Hepatocyte (in vitro differentiated cells): ENCODE data around the gene TAL1. TPM values are rescaled to one million over a fixed set of nuclear protein-coding genes. Genes with fewer than 3 reads are reported as not detected.

Source experiments
- DNase-seq: peaks from one replicate; pipeline ENCODE4 v3.0.0-alpha.2; 2016; ENCODE audit warnings: low spot score
- H2AFZ ChIP-seq: fragments of 200-600 bp; sonication (generic); 2 replicates; pipeline ENCODE4 v1.6.0; 2016; ENCODE audit warnings: antibody characterized with exemption, mild to moderate bottlenecking
- H3K27ac ChIP-seq: fragments of 200-600 bp; sonication (generic); 2 replicates; pipeline ENCODE4 v1.5.1; 2016; ENCODE audit warnings: mild to moderate bottlenecking
- H3K27me3 ChIP-seq: fragments of 200-600 bp; sonication (generic); 2 replicates; pipeline ENCODE4 v1.6.1; 2016
- H3K36me3 ChIP-seq: fragments of 200-600 bp; sonication (generic); replicated peaks from 2 replicates; pipeline ENCODE4 v1.5.1; 2016; ENCODE audit warnings: low read depth; ENCODE audit not compliant: insufficient read depth
- H3K4me1 ChIP-seq: fragments of 200-600 bp; sonication (generic); 2 replicates; pipeline ENCODE4 v1.5.1; 2016; ENCODE audit warnings: mild to moderate bottlenecking, moderate library complexity; ENCODE audit not compliant: insufficient read depth
- H3K4me2 ChIP-seq: fragments of 200-600 bp; sonication (generic); 2 replicates; pipeline ENCODE4 v1.6.0; 2016
- H3K4me3 ChIP-seq: fragments of 200-600 bp; sonication (generic); 2 replicates; pipeline ENCODE4 v1.5.1; 2016; ENCODE audit warnings: mild to moderate bottlenecking
- H3K79me2 ChIP-seq: fragments of 200-600 bp; sonication (generic); 2 replicates; pipeline ENCODE4 v1.6.0; 2017; ENCODE audit warnings: mild to moderate bottlenecking
- H3K9me2 ChIP-seq: fragments of 200-600 bp; sonication (generic); replicated peaks from 2 replicates; pipeline ENCODE4 v1.6.0; 2017; ENCODE audit warnings: mild to moderate bottlenecking; ENCODE audit not compliant: insufficient read depth
- H3K9me3 ChIP-seq: fragments of 200-600 bp; sonication (generic); 2 replicates; pipeline ENCODE4 v1.5.1; 2016; ENCODE audit warnings: low read depth, mild to moderate bottlenecking
- H4K20me1 ChIP-seq: fragments of 200-600 bp; sonication (generic); 2 replicates; pipeline ENCODE4 v1.6.0; 2016; ENCODE audit warnings: mild to moderate bottlenecking; ENCODE audit not compliant: insufficient read depth, poor library complexity, severe bottlenecking
- EZH2 ChIP-seq: fragments of 200-600 bp; sonication (generic); IDR thresholded peaks from 2 replicates; pipeline ENCODE4 v1.6.1; 2016; ENCODE audit warnings: antibody characterized with exemption, mild to moderate bottlenecking, borderline replicate concordance
- EZH2phosphoT487 ChIP-seq: fragments of 200-600 bp; sonication (generic); IDR thresholded peaks from one replicate; pipeline ENCODE4 v1.6.1; 2018; ENCODE audit warnings: antibody characterized with exemption, mild to moderate bottlenecking, low read depth, moderate library complexity; ENCODE audit not compliant: unreplicated experiment, severe bottlenecking
- WGBS: methylation state at CpG from one replicate; pipeline ENCODE4 v1.1.6; 2016; ENCODE audit warnings: low lambda C conversion rate; ENCODE audit errors: missing lambda C conversion rate; 5-methylcytosine and 5-hydroxymethylcytosine counted together
- polyA plus RNA-seq: library from polyadenylated mRNA; unstranded; fragments of >200 nt; fragmentation: Nextera tagmentation; extraction: Ambion mirVana; gene quantifications from 2 replicates; pipeline ENCODE4 v1.2.1, GENCODE V29; 2016
- total RNA-seq: library from RNA; depleted of rRNA; stranded (reverse); fragments of >200 nt; gene quantifications from 2 replicates; pipeline ENCODE4 v1.2.3, GENCODE V29; 2014
- TF ChIP-seq, protein P1 (sequence below): fragments of 200-600 bp; sonication (generic); IDR thresholded peaks from 2 replicates; pipeline ENCODE4 v1.5.1; 2016; ENCODE audit warnings: antibody characterized with exemption, mild to moderate bottlenecking; ENCODE audit not compliant: poor library complexity

The TAL1 gene
- total and polyA plus RNA-seq, 2 experiments from 2014 or later, result 0.13 TPM; not detected in 1

DNA sequence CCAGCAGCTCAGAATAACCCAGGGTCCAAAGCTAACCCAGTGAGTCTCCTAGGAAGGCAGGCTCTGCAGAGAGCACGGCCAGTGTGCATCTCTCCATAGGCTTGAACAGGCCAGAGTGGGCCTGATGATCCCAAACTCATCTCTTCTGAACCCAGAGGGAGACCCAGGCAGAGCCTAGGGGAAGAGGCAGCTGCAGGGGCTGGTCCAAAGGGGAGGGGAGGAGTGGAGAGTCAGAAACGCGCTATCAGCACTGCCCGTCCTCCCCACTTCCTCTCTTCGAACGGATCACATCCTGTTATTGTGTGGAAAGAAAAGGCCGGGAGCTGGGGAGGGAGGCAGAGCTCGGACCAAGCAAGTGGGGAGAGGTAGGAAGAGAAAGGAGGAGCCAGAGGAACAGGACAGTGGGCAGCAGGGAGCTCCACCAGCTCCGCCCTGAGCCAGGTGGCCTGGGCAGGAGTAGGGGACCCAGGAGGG lies 20.2 kb downstream of the TAL1 start:
- peaks cover 26% of the 10 kb centered on the region for H3K27me3 ChIP-seq
- WGBS, result 67% methylated on average over 9 of the region's 9 CpGs
- H3K36me3 ChIP-seq, result no peaks in the 10 kb centered on the region
- no peaks in the 10 kb centered on the region for H3K9me3 ChIP-seq
- H4K20me1 ChIP-seq, result no peaks in the 10 kb centered on the region
- no peaks in the 10 kb centered on the region for H3K79me2 ChIP-seq
- TF ChIP-seq EZH2 (no peak), EZH2phosphoT487 (no peak)
- TF ChIP-seq, protein P1, sequence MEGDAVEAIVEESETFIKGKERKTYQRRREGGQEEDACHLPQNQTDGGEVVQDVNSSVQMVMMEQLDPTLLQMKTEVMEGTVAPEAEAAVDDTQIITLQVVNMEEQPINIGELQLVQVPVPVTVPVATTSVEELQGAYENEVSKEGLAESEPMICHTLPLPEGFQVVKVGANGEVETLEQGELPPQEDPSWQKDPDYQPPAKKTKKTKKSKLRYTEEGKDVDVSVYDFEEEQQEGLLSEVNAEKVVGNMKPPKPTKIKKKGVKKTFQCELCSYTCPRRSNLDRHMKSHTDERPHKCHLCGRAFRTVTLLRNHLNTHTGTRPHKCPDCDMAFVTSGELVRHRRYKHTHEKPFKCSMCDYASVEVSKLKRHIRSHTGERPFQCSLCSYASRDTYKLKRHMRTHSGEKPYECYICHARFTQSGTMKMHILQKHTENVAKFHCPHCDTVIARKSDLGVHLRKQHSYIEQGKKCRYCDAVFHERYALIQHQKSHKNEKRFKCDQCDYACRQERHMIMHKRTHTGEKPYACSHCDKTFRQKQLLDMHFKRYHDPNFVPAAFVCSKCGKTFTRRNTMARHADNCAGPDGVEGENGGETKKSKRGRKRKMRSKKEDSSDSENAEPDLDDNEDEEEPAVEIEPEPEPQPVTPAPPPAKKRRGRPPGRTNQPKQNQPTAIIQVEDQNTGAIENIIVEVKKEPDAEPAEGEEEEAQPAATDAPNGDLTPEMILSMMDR, result no peak
- peaks cover 7% of the 10 kb centered on the region for H3K4me1 ChIP-seq
- no peak overlapping the region for H2AFZ ChIP-seq
- no peak overlapping the region for H3K4me3 ChIP-seq
- H3K4me2 ChIP-seq, result no peak overlapping the region
- no peak for DNase-seq
- no peak overlapping the region for H3K27ac ChIP-seq
- no peaks in the 10 kb centered on the region for H3K9me2 ChIP-seq

DNA sequence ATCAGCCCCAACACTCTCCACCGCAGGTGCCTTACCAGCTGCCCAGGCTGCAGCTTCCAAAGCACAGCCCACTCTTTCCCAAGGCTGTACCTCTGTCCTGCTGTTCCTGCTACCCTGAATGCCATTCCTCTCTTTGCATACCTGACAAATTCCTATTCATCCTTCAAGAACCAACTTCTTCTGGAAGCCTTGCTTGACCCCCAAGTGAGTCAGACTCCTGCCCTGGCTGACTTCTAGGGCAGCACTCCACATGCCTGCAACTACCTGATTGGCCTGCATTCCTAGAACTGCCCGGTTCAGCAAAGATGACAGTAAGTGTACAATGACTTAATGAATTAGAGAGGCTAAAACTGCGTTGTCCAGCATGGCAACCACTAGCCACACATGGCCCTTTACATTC lies 21.4 kb downstream of the TAL1 start:
- no peak overlapping the region for H3K4me3 ChIP-seq
- no peak for DNase-seq
- WGBS, result 70% methylated on average over 3 of the region's 3 CpGs
- TF ChIP-seq, protein P1, result no peak
- no peak for TF ChIP-seq EZH2phosphoT487
- TF ChIP-seq EZH2, result no peak
- no peaks in the 10 kb centered on the region for H3K79me2 ChIP-seq
- no peaks in the 10 kb centered on the region for H3K9me3 ChIP-seq
- H3K9me2 ChIP-seq, result no peaks in the 10 kb centered on the region
- H3K27me3 ChIP-seq, result peaks cover 26% of the 10 kb centered on the region
- no peaks in the 10 kb centered on the region for H4K20me1 ChIP-seq
- H3K27ac ChIP-seq, result no peak overlapping the region
- H2AFZ ChIP-seq, result no peak overlapping the region
- H3K36me3 ChIP-seq, result no peaks in the 10 kb centered on the region
- H3K4me1 ChIP-seq, result peaks cover 1% of the 10 kb centered on the region
- no peak overlapping the region for H3K4me2 ChIP-seq

DNA sequence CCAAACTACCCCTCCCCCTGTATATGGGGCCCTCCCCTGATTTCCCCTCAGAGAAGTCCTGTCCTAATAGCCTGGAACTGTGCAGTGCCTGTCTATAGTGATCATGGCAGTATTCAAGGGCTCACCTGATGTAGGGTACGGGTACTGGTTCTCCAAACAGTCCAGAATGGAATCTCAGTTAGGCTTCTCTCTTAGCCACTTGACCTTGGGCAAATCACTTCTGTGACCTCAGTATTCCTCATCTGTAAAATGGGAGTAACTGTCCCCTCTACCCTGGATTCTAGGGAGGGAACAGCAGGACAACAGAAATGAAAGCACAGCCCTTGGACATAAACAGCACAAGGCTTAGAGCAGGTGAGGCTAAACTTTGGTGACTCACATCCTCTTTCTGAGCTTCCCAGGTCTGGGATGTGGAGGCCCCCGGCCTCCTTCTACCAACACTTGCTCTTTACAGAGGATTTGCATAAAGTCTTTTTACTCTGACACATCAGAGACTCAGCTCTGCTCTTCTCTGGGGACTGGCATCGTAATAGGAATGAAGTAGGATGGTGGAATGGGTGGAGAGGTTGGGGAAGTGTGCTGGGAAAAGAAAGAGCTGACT lies 22.2 kb downstream of the TAL1 start:
- Histone ChIP-seq H3K4me2 (no peak overlapping the region), H3K9me3 (no peaks in the 10 kb centered on the region), H3K9me2 (no peaks in the 10 kb centered on the region), H3K4me1 (no peaks in the 10 kb centered on the region), H3K4me3 (no peak overlapping the region), H2AFZ (no peak overlapping the region), H3K27ac (no peak overlapping the region), H4K20me1 (no peaks in the 10 kb centered on the region), H3K36me3 (no peaks in the 10 kb centered on the region), H3K79me2 (no peaks in the 10 kb centered on the region), H3K27me3 (peaks cover 26% of the 10 kb centered on the region)
- TF ChIP-seq EZH2 (no peak), EZH2phosphoT487 (no peak)
- TF ChIP-seq, protein P1, result no peak
- 53% methylated on average over 3 of the region's 3 CpGs for WGBS
- DNase-seq, result no peak
